ENCODE measurements around the gene IRF5.
A peak's percentile ranks its signal among the peaks of the same experiment; 100 is the strongest.

Gene IRF5

GRCh38 chr7:128951296-128951695 is 13.6 kb downstream of the IRF5 start:
- H3K9me3 Mint-ChIP-seq = no peaks in the 10 kb centered on the region

DNA sequence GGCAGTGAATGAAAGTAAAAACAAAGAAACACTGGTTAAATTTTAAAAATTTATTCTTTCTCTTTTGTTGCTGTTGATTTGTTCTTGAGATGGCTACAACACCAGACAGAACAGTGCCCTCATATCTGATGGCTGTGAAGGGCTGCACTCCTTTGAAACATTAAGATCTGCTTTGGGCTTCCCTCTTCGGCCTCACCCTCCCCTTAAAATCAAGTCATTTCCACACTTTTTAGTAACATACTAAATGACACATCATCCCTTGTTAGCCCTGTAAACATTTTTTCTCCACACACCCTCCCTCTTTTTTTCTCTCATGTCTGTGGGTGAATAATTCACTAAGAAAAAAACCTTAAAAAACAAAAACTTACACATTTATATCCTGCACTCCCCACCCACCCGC is 16.4 kb downstream of the IRF5 start:
- DNase-seq (no peak), ATAC-seq (no peak)
- Mint-ChIP-seq H3K4me1 (peaks cover 8% of the 10 kb centered on the region), H3K4me3 (no peak overlapping the region), H3K27me3 (no peaks in the 10 kb centered on the region), H3K9me3 (no peaks in the 10 kb centered on the region), H3K27ac (no peak overlapping the region)

More at GRCh38 chr7:128951296-128951695, 13.6 kb downstream of the IRF5 start:
- no peaks in the 10 kb centered on the region for H3K27me3 Mint-ChIP-seq
- no peak overlapping the region for H3K4me3 Mint-ChIP-seq
- ATAC-seq (no peak), DNase-seq (no peak)
- H3K27ac Mint-ChIP-seq = no peak overlapping the region
- H3K4me1 Mint-ChIP-seq = peaks cover 4% of the 10 kb centered on the region

DNA sequence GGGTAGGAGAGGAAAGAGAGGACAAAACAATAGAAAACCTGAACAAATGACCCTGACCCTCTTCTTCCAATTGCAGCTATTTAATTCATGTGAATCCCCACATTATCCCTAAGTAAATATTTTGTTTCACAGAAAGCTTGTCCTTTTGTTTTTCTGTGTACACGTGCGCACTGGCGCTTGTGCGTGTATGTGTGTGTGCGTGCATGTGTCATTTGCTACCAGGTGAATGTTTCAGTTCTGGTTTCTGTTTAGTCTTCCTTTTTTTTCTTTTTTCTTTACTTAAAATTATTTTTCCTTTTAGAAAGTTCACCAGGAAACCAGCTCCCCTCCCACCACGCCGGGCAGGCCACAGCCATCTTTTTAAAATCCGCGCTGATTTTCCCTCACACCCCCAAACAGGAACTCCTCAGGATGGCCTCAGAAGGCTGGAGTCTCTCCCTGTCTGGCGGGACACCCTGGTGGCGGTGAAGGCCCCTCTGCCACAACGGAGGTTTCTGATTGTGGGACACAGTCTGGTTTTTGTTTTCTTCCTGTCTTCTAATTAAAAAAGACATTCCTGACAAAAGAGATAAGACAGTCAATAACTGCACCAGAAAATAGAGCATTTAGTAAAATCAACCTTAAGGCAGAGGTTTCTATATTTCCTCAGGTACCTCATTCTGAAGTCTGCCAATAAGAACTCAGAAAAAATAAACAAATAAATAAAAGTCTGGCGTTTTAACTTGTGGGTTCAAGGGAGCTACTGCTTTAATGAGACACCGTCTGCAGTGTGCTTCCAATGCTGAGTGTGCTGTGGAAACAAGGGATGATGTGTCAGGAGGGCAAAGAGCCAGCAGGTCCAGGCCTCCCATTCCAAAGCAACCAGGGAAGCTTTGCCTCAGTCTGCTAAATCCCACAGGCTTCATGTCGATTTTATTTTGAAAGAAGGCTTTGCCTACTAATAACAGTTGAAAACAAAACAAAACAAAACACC is 17.4 kb downstream of the IRF5 start:
- ATAC-seq (no peak), DNase-seq (no peak)
- Mint-ChIP-seq H3K27ac (peak overlapping the region; percentile 47 to 85), H3K4me1 (peaks cover 17% of the 10 kb centered on the region), H3K4me3 (no peak overlapping the region), H3K9me3 (no peaks in the 10 kb centered on the region), H3K27me3 (no peaks in the 10 kb centered on the region)

GRCh38 chr7:128955981-128956380 is 18.3 kb downstream of the IRF5 start:
- ATAC-seq (no peak), DNase-seq (no peak)
- H3K9me3 Mint-ChIP-seq = no peaks in the 10 kb centered on the region
- no peak overlapping the region for H3K27ac Mint-ChIP-seq
- peaks cover 17% of the 10 kb centered on the region for H3K4me1 Mint-ChIP-seq
- no peak overlapping the region for H3K4me3 Mint-ChIP-seq
- H3K27me3 Mint-ChIP-seq = no peaks in the 10 kb centered on the region

GRCh38 chr7:128959296-128959695 is 21.6 kb downstream of the IRF5 start:
- no peak overlapping the region for H3K27ac Mint-ChIP-seq

DNA sequence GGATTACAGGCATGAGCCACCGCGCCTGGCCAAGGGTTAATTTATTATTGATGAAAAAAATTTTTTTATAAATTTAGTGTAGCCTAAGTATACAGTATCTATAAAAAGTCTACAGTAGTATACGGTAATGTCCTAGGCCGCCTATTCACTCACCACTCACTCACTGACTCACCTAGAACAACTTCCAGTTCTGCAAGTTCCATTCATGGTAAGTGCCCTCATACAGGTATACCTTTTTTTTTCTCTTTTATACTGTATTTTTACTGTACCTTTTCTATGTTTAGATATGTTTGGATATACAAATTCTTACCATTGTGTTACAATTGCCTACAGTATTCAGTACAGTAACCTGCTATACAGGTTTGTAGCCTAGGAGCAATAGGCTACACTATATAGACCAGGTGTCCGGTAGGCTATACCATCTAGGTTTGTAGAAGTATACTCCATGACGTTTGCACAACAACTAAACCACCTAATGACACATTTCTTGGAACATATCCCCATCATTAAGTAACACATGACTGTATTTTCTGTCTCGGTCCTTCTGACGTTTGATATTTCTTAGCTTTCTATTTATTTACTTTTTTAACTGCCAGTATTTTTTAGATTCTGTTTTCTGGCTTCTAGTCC is 23.4 kb downstream of the IRF5 start:
- DNase-seq = no peak
- Mint-ChIP-seq H3K4me1 (peaks cover 41% of the 10 kb centered on the region), H3K27ac (no peak overlapping the region), H3K4me3 (no peak overlapping the region), H3K9me3 (no peaks in the 10 kb centered on the region), H3K27me3 (no peaks in the 10 kb centered on the region)
- no peak for ATAC-seq

More at GRCh38 chr7:128959296-128959695, 21.6 kb downstream of the IRF5 start:
- no peak for ATAC-seq
- Mint-ChIP-seq H3K4me1 (peaks cover 46% of the 10 kb centered on the region), H3K4me3 (no peak overlapping the region), H3K27me3 (no peaks in the 10 kb centered on the region), H3K9me3 (no peaks in the 10 kb centered on the region)
- no peak for DNase-seq

GRCh38 chr7:128962899-128963298 is 25.2 kb downstream of the IRF5 start:
- DNase-seq = no peak
- Mint-ChIP-seq H3K27ac (peak overlapping the region; percentile 50 to 91), H3K27me3 (no peaks in the 10 kb centered on the region), H3K9me3 (no peaks in the 10 kb centered on the region), H3K4me3 (peak overlapping the region; percentile 53 to 63), H3K4me1 (peaks cover 41% of the 10 kb centered on the region)
- ATAC-seq = peak; percentile 19

DNA sequence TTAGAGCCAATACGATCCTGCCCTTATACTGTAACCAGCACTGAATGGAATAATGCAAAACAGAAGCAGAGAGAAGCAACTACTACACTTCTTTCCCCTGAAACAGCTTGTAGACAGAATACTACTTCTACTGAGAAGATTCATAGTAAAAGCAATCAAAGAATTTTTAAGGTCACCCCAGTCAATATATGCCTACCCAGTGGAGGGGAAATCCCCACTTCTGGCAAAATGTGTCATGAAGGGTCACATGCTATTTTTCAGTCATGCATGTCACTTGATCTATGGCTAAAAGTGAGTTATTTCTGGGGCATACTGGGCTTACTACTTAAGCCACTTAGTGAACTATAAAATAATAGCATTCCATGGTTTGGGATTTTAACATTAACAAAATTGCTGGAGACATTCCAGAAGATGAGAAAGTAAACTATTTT is 25.6 kb downstream of the IRF5 start:
- peak; percentile 37 to 66 for DNase-seq
- H3K27ac Mint-ChIP-seq = peak overlapping the region; percentile 27 to 91
- H3K4me1 Mint-ChIP-seq = peaks cover 41% of the 10 kb centered on the region
- peak overlapping the region; percentile 53 to 63 for H3K4me3 Mint-ChIP-seq
- peak; percentile 98 for ATAC-seq
- H3K9me3 Mint-ChIP-seq = no peaks in the 10 kb centered on the region
- H3K27me3 Mint-ChIP-seq = no peaks in the 10 kb centered on the region

DNA sequence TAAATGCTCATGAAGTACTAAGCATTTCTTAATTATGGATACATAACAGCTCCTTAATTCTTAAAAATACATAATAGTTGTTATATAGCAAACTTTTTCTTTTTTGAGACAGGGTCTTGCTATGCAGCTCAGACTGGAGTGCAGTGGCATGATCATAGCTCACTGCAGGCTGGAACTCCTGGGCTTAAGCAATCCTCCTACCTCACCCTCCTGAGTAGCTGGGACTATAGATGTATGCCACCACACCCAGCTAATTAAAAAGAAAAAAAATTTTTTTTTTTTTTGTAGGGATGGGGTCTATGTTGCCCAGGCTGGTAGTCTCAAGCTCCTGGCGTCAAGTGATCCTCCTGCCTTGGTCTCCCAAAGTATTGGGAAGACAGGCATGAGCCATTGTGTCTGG is 30.9 kb downstream of the IRF5 start:
- no peaks in the 10 kb centered on the region for H3K27me3 Mint-ChIP-seq
- no peak overlapping the region for H3K27ac Mint-ChIP-seq
- ATAC-seq (no peak), DNase-seq (no peak)
- H3K9me3 Mint-ChIP-seq = no peaks in the 10 kb centered on the region
- no peak overlapping the region for H3K4me3 Mint-ChIP-seq
- peaks cover 4% of the 10 kb centered on the region for H3K4me1 Mint-ChIP-seq

DNA sequence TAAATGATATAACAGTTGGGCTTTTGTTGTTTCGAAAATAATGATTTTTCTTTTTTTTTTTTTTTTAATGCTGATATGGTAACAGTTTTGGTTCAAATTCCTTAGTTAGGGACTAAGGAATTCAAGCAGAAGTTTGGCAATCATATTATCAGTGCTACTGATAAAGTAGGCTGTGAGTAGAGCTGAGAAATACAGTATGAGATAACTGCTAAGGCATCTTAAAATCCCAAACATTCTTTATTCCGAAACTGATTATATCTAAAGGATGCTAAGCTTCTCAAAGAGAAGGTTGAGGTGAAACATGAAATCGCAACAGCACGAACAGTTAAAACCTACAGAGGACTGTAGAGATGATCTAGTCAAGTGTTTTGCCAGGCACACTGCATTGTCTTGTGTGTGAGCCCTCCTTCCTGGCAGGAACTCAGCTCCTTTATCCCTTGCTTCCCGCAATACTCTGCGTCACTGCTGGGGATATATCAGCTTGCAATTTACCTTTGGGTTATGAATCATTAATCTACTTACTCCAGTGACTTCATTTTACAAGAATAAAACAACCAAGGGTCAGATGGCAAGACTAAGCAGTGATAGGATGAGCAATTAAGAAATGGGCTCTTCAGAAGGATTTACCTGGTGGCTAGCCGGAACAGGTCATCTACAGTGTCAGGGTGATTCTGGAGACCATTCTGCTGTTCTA is 36.7 kb downstream of the IRF5 start:
- DNase-seq = no peak
- ATAC-seq = no peak
- H3K4me1 Mint-ChIP-seq = no peaks in the 10 kb centered on the region
- H3K9me3 Mint-ChIP-seq = no peaks in the 10 kb centered on the region
- H3K27ac Mint-ChIP-seq = no peak overlapping the region
- H3K27me3 Mint-ChIP-seq = no peaks in the 10 kb centered on the region
- H3K4me3 Mint-ChIP-seq = no peak overlapping the region

GRCh38 chr7:128982105-128982504 is 44.4 kb downstream of the IRF5 start:
- peak overlapping the region in 1 of 2 donors; percentile 59 for H3K27ac Mint-ChIP-seq
- ATAC-seq (no peak), DNase-seq (no peak)
- H3K4me3 Mint-ChIP-seq = no peak overlapping the region
- H3K27me3 Mint-ChIP-seq = no peaks in the 10 kb centered on the region
- no peaks in the 10 kb centered on the region for H3K4me1 Mint-ChIP-seq
- no peaks in the 10 kb centered on the region for H3K9me3 Mint-ChIP-seq

- Mint-ChIP-seq H3K4me3 (no peak overlapping the region), H3K27me3 (no peaks in the 10 kb centered on the region), H3K27ac (no peak overlapping the region), H3K9me3 (no peaks in the 10 kb centered on the region), H3K4me1 (no peaks in the 10 kb centered on the region)
- ATAC-seq (no peak), DNase-seq (no peak)
Measured at GRCh38 chr7:128985660-128986059, 47.9 kb downstream of the IRF5 start.

DNA sequence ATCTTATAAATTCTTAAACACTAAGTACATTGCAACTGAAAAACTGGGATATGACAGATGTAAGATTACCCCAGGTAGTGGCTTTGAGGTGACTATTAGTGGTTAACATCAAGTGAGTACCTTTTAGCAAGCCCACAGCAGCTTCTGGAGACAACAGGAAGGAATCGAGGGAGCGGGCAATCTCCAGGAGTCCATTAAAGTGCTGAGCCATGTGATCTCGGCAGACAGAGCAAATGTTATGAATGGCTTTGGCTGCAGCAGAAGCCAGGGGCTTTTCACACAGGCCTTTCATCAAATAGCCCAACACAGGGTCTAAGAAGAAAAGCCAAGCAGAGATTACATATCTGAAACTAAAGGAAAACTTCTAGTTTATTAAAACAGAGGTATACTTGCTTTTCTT is 48.9 kb downstream of the IRF5 start:
- DNase-seq (no peak), ATAC-seq (no peak)
- Mint-ChIP-seq H3K4me1 (no peaks in the 10 kb centered on the region), H3K9me3 (no peaks in the 10 kb centered on the region), H3K27me3 (no peaks in the 10 kb centered on the region), H3K4me3 (no peak overlapping the region), H3K27ac (no peak overlapping the region)

DNA sequence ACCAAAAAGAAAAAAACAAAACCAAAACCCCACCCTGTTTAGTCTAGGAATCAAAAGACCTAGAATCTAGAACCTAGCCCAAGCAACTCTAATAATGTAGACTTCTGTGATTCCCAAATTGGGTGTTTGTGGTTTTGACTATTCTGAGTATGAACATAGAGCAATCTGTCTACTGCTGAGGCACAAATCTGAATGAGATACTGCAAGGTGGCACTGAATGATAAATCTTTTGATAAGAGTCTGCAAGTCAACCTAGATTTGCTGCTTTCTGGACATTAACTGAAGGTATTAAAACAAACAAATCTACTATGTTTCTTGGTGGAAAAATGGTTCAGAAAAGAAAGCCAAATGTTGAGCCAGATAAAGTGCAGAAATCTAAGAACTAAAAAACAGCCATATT is 50.6 kb downstream of the IRF5 start:
- Mint-ChIP-seq H3K4me1 (no peaks in the 10 kb centered on the region), H3K27ac (peak overlapping the region in 1 of 2 donors; percentile 64), H3K9me3 (no peaks in the 10 kb centered on the region), H3K27me3 (no peaks in the 10 kb centered on the region), H3K4me3 (no peak overlapping the region)
- ATAC-seq (no peak), DNase-seq (no peak)

- DNase-seq (no peak), ATAC-seq (no peak)
- Mint-ChIP-seq H3K9me3 (no peaks in the 10 kb centered on the region), H3K27me3 (no peaks in the 10 kb centered on the region), H3K4me1 (no peaks in the 10 kb centered on the region), H3K27ac (no peak overlapping the region), H3K4me3 (no peak overlapping the region)
Measured at GRCh38 chr7:128989961-128990360, 52.2 kb downstream of the IRF5 start.

DNA sequence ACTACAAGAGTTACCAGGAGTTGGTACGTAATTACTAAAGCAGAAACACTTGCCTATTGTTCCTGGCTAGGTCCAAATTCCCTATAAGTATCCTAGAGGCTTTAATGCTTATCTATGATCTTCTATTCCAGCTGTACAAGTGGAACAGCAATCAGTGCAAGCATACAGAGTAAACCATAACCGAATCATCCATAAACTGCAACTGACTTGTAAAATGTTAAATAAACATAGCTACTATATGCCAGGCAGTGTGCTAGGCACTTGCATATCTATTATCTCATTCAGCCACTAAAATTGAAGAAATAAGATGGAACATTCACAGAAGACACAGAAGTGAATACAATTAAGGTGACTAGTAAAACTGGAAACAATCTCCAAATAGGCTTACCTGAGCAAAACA is 55.7 kb downstream of the IRF5 start:
- Mint-ChIP-seq H3K27ac (no peak overlapping the region), H3K4me1 (no peaks in the 10 kb centered on the region), H3K27me3 (no peaks in the 10 kb centered on the region), H3K4me3 (no peak overlapping the region), H3K9me3 (no peaks in the 10 kb centered on the region)
- DNase-seq (no peak), ATAC-seq (no peak)

All from stimulated activated naive CD8-positive, alpha-beta T cell treated with anti-CD3 and anti-CD28 coated beads, Interleukin-15, amount 100 ng/mL, for 72 hours (primary cell).